Measurements from ENCODE around the gene PTPRN2.

Gene PTPRN2

DNA sequence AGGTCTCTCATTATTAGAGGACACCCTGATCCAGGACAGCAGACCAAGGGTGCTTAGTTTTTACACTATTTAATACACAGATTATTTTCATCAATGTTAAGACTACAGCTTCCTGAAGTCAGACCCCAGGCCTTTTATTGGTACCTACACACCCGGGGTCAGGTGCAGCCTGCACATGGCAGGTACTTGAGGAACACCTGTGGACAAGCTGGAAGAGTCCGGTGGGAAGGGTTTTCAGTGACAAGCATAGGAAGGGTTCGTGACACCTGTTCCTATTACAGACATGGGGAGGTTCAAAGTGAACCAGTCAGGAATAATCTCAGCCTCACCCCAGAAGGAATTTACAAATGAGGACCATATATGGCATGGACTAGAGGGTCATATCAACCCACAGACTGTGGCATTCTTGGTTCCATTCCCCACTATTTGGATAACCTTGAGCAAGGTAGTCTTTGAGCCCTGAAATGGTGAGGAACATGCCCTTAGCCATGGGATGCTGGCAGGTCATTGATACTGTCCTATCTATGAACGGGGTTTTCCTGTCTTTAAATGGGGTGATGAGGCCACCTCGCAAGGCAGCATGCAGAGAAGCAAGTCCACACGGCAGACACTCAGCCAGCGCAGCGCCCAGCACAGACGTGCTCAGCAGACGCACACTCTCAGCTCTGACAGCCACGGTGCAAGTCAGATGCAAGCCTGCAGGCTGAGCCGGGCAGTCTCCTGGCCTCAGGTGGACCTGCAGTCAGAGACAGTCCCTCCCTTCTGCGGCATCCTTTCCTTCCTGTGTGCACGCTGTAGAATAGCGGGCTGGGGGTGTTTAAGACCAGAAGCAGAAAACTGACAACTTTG is 624.9 kb downstream of the PTPRN2 start:
- H3K4me3 ChIP-seq = no peak overlapping the region
- TF ChIP-seq, protein P1, sequence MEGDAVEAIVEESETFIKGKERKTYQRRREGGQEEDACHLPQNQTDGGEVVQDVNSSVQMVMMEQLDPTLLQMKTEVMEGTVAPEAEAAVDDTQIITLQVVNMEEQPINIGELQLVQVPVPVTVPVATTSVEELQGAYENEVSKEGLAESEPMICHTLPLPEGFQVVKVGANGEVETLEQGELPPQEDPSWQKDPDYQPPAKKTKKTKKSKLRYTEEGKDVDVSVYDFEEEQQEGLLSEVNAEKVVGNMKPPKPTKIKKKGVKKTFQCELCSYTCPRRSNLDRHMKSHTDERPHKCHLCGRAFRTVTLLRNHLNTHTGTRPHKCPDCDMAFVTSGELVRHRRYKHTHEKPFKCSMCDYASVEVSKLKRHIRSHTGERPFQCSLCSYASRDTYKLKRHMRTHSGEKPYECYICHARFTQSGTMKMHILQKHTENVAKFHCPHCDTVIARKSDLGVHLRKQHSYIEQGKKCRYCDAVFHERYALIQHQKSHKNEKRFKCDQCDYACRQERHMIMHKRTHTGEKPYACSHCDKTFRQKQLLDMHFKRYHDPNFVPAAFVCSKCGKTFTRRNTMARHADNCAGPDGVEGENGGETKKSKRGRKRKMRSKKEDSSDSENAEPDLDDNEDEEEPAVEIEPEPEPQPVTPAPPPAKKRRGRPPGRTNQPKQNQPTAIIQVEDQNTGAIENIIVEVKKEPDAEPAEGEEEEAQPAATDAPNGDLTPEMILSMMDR (IDR thresholded peaks at IDR 0.05) = no peak
- DNase-seq (ENCODE audit: low spot score) = peak; percentile 52
- H3K27ac ChIP-seq = no peak overlapping the region

DNA sequence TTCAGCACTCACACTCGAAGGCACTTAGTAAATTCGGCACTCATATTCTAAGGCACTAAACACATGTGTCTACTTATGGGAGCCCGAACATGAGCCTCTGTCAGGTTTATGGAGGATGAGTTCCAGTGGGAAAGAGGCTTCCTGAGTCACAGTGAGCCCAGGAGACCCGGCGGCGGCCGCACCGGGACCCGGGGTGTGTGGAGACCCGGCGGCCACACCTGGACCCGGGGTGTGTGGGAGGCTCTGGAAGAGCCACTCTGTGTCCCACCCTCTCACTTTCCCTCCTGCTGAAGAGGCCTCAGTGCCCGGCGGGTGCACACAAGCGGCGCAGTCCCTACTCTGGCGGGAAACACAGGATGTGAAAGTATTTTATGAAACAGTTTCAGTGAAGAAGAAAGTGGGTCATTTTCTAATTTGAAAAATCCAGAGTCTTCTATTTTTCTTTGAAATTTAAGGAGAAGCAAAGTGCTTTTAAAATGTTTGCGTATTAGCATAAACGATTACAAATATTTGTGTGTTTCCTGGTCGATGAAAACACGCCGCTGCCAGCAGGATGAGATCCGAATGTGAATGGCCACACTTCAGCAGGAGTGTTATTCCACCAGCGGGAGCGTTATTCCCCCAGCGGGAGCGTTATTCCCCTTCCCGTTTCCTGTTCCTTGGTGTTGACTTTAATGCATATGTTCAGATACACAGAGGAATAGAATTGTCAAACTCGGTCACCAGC is 625.7 kb downstream of the PTPRN2 start:
- TF ChIP-seq, protein P1 (IDR thresholded peaks at IDR 0.05) = no peak
- Histone ChIP-seq H3K27ac (no peak overlapping the region), H3K4me3 (no peak overlapping the region)
- peak; percentile 16 for DNase-seq (ENCODE audit: low spot score)

DNA sequence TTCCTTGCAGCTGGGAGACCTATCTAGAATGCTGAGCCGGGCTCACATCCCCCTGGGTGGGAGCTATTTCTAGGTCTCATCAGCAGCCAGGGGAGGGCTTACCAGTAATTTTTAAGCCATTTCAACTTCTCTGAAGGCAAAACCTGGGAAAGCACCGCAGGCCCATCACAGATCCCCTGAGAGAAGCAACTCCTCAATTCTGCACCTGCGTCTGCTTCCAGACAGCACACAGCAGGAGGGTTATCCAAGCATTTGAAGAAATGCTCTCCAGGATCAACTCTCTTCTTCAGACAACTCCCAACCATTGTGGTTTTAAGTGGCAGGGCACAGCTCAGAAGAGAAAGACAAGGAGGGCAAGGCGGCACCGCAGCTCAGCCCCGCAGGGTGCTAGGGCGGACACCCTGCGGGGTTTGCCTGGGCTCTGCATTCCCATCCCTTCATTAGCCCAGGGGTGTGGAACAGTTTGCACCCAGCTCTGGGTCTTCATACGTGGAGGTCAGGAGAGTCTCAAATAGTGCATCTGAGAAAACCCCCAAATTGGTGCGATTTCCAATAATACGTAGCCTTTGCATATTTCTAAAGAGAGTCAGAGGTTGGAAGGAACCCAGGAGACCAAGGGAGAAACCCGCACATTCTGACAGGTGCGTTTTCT is 632.1 kb downstream of the PTPRN2 start:
- Histone ChIP-seq H3K4me3 (no peak overlapping the region), H3K27ac (no peak overlapping the region)
- peak; percentile 47 for DNase-seq (ENCODE audit: low spot score)
- TF ChIP-seq, protein P1 (IDR thresholded peaks at IDR 0.05) = no peak

DNA sequence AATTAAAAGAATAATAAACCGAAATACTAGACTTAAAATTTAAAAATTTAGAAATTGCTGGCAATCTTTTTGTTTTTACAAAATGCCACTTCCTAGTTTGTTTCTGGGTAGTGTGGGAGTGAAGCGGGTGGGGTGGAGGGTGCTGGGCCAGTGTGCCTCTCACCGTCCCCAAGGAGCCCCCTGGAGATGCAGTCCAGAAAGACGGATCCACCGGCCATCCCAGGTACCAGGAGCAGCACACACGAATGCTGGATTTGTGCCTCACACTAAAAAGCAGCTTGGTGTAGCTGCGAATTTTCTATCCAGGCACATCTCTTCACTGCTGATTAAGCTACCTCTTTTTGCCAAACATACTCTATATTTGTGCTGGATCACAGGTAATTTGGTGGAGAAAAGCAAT is 632.7 kb downstream of the PTPRN2 start:
- Histone ChIP-seq H3K27ac (no peak overlapping the region), H3K4me3 (no peak overlapping the region)
- peak; percentile 8 for DNase-seq (ENCODE audit: low spot score)
- TF ChIP-seq, protein P1 (IDR thresholded peaks at IDR 0.05) = no peak

DNA sequence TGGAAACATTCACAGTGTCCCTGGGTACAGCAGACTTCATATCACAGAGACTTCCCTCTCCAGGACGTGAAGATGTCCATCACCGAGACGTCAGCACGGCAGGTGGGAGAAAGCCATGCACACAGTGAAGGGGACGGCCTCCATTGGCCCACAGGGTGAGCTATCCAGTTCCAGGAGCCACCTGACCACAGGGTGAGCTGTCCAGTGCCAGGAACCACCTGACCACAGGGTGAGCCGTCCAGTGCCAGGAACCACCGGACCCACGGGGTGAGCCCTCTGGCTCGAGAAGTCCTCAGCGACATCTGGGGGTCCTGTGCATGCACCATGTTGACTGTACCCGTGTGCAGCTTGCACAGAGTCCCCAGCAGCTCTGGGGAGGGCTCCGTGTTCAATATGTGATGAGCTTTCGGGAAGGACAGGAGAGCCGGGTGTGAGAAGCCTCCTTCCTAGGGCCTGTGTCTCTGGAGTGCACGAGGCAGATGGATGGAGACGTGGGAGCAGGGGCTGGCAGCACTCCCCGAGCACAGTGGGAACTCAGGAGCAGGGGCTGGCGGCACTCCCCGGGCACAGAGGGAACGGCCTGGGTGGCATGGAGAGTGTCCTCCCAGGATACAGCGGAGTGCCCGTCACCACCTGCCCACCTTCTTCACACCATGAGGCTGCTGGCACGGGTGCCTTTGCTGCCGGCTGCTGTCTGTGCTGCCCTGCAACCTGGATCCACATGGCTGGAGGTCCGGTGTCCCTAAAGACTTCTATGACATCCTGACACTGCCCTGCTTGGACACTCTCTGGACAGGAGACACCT is 634.6 kb downstream of the PTPRN2 start:
- Histone ChIP-seq H3K4me3 (no peak overlapping the region), H3K27ac (no peak overlapping the region)
- TF ChIP-seq, protein P1 (IDR thresholded peaks at IDR 0.05) = no peak
- DNase-seq (ENCODE audit: low spot score) = peak; percentile 67

DNA sequence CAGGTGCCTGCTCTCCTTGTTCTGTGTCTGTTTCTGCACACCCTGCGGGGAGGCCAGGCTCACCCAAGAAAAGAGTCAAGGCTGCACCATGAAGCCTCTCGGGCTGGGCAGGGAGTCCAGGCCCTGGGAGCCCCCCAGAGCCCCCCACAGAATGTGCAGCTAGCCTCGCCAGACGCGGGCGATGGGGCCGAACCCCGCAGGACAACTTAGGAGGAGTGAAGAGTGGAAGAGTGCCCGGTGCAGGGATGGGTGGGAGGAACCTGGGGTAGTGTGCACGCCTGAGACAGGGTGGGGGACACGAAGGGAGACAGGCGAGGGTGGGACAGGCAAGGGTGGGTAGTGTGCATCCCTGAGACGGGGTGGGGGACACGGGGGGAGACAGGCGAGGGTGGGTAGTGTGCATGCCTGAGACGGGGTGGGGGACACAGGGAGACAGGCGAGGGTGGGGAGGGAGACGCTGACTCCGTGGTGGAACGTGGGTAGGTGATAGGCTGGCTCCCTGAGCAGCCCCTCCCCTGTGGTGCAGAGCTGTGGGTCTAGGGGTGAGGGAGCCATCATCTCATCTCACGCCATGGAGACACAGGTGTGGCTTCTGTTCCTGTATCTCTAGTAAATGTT is 635.5 kb downstream of the PTPRN2 start:
- no peak overlapping the region for H3K4me3 ChIP-seq
- peak; percentile 55 for DNase-seq (ENCODE audit: low spot score)
- no peak overlapping the region for H3K27ac ChIP-seq
- TF ChIP-seq, protein P1 (IDR thresholded peaks at IDR 0.05) = no peak
